Measurements from ENCODE around the gene SRY.

- no peak for TF ChIP-seq CTCF (IDR thresholded peaks at IDR 0.05)
- no peak for TF ChIP-seq POLR2A (IDR thresholded peaks at IDR 0.05)
- TF ChIP-seq POLR2AphosphoS5 (IDR thresholded peaks at IDR 0.05) = no peak
- no peak for TF ChIP-seq EP300 (IDR thresholded peaks at IDR 0.05)
Observed at GRCh38 chrY:2828497-2828896, 41.0 kb upstream of the SRY start.
